Colonic mucosa (tissue), 4 donors: ENCODE results near the gene HRH2. TPM values are rescaled to one million over a fixed set of nuclear protein-coding genes. Genes with fewer than 3 reads are reported as not detected.

Experiments
- DNase-seq: peaks from one replicate; pipeline ENCODE4 v3.0.0-alpha.2; 2020
- H3K27ac ChIP-seq: fragments of 200-600 bp; one replicate; pipeline ENCODE4 v1.8.0; 2021
- H3K27me3 ChIP-seq: fragments of 200-600 bp; one replicate; pipeline ENCODE4 v1.8.0; 2021
- H3K36me3 ChIP-seq: fragments of 200-600 bp; one replicate; pipeline ENCODE4 v1.8.0; 2021
- H3K4me1 ChIP-seq: fragments of 200-600 bp; one replicate; pipeline ENCODE4 v1.8.0; 2021; ENCODE audit warnings: mild to moderate bottlenecking
- H3K4me3 ChIP-seq: fragments of 200-600 bp; one replicate; pipeline ENCODE4 v1.8.0; 2021
- H3K9ac ChIP-seq, 2 donors: one replicate each; pipeline ENCODE4 v1.7.0; 2013; ENCODE audit warnings: control low read depth in 2 of 2, low read depth in 2 of 2, low read length in 2 of 2
- H3K9me3 ChIP-seq: fragments of 200-600 bp; one replicate; pipeline ENCODE4 v1.8.0; 2021
- CTCF ChIP-seq: fragments of 200-600 bp; IDR thresholded peaks from one replicate; pipeline ENCODE4 v1.8.0; 2022; ENCODE audit warnings: antibody characterized with exemption, mild to moderate bottlenecking
- intact Hi-C: fragments of 100-400 bp; cut with DNase I; formaldehyde crosslinking; loops from one replicate; pipeline ENCODE4 v1.14.1; 2022
- total RNA-seq, 2 donors: library from RNA; stranded (reverse); fragmentation: NEBNext Ultra II Directional in 1 of 2; extraction: Animal tissue kit (Norgen Biotek cat#: 25700) in 1 of 2; gene quantifications; one replicate each; pipeline ENCODE4 v1.2.1, GENCODE V29; 2021
- donor health status: healthy.
- donor health status: DM: no; HTN: no; CAD: no.
- donor health status: DM: no; HTN: no; CAD: no.

Gene HRH2
- total RNA-seq, 2 donors from 2014 or later = 0.30 to 0.82 TPM

- Histone ChIP-seq H3K4me1 (no peaks in the 10 kb centered on the region), H3K27ac (no peak overlapping the region), H3K9ac (no peak overlapping the region), H3K36me3 (no peaks in the 10 kb centered on the region), H3K9me3 (no peaks in the 10 kb centered on the region), H3K4me3 (no peak overlapping the region), H3K27me3 (no peaks in the 10 kb centered on the region)
- no peak for TF ChIP-seq CTCF
- DNase-seq = no peak
- intact Hi-C loops = no loop called here
These were observed 83.7 kb downstream of the HRH2 start for GRCh38 chr5:175741556-175741955.

GRCh38 chr5:175742290-175742994 is 84.6 kb downstream of the HRH2 start:
- DNase-seq = no peak
- Histone ChIP-seq H3K4me1 (no peaks in the 10 kb centered on the region), H3K27ac (no peak overlapping the region), H3K9ac (no peak overlapping the region), H3K27me3 (no peaks in the 10 kb centered on the region), H3K36me3 (no peaks in the 10 kb centered on the region), H3K4me3 (no peak overlapping the region), H3K9me3 (no peaks in the 10 kb centered on the region)
- intact Hi-C loops = no loop called here
- no peak for TF ChIP-seq CTCF

- intact Hi-C loops = no loop called here
- Histone ChIP-seq H3K36me3 (no peaks in the 10 kb centered on the region), H3K27me3 (no peaks in the 10 kb centered on the region), H3K4me3 (no peak overlapping the region), H3K27ac (no peak overlapping the region), H3K9ac (no peak overlapping the region), H3K4me1 (no peaks in the 10 kb centered on the region), H3K9me3 (no peaks in the 10 kb centered on the region)
- no peak for DNase-seq
- no peak for TF ChIP-seq CTCF
These were observed 85.9 kb downstream of the HRH2 start for GRCh38 chr5:175743676-175744210.

GRCh38 chr5:175745210-175745609 is 87.3 kb downstream of the HRH2 start:
- no peak for TF ChIP-seq CTCF

GRCh38 chr5:175746851-175747250 is 89.0 kb downstream of the HRH2 start:
- Histone ChIP-seq H3K27ac (no peak overlapping the region), H3K4me3 (no peak overlapping the region), H3K9me3 (no peaks in the 10 kb centered on the region), H3K9ac (no peak overlapping the region), H3K4me1 (no peaks in the 10 kb centered on the region), H3K27me3 (no peaks in the 10 kb centered on the region), H3K36me3 (no peaks in the 10 kb centered on the region)
- no peak for TF ChIP-seq CTCF
- intact Hi-C loops = no loop called here
- no peak for DNase-seq

More at GRCh38 chr5:175745210-175745609, 87.3 kb downstream of the HRH2 start:
- no peaks in the 10 kb centered on the region for H3K27me3 ChIP-seq
- no peaks in the 10 kb centered on the region for H3K9me3 ChIP-seq
- no peak overlapping the region for H3K4me3 ChIP-seq
- intact Hi-C loops = no loop called here
- no peak overlapping the region for H3K9ac ChIP-seq
- H3K27ac ChIP-seq = no peak overlapping the region
- DNase-seq = no peak
- no peaks in the 10 kb centered on the region for H3K4me1 ChIP-seq
- no peaks in the 10 kb centered on the region for H3K36me3 ChIP-seq
